ENCODE measurements around the gene SNTN.

GRCh38 chr3:63674586-63674985 lies 22.1 kb downstream of the SNTN start:
- TF ChIP-seq POLR2A (IDR thresholded peaks at IDR 0.05) (no peak), CTCF (IDR thresholded peaks at IDR 0.05) (no peak)

Data from Peyer's patch (tissue), 4 donors.